ENCODE measurements around the gene ENKD1. TPM values are rescaled to one million over a fixed set of nuclear protein-coding genes. Genes with fewer than 3 reads are reported as not detected.

ENKD1 gene
- total and polyA plus RNA-seq, 2 of the 13 experiments (the other 11 are each of a cell fraction or from before 2014, with no cell fraction given), result 10.8 to 20.8 TPM

DNA sequence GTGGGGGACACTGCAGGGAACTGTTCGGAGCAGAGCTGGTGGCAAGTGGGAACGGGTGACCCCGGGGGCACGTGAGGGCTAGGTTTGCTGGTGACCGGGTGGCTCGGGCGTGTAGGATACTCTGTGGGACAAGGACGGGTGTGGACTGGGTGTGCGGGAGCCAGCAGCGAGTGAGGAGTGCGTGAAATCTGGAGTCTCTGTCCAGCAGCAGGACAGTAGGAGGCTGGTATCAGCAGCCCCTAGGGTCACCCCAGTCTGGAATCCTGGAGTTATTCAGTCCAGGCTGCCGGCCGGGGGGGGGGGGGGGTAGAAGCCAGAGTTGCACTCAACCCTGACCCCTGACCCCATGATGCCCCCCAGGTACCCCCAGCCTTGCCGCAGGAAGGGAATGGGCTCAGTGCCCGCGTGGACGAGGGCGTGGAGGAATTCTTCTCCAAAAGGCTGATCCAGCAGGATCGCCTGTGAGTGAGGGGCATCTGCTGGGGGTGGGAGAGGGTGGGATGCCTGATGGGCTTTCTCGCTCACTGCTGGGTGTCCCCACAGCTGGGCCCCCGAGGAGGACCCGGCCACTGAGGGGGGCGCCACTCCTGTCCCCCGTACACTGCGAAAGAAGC lies 12.7 kb downstream of the ENKD1 start:
- ATAC-seq (peak; percentile 39), FAIRE-seq (no peak), DNase-seq (ENCODE audit: low spot score) (no peak)
- peak overlapping the region; percentile 30; the same call in 1 of the 2 replicates for H3K9ac ChIP-seq (ENCODE audit: insufficient read depth, low read depth, low read length)
- ChIA-PET CTCF (ENCODE audit: low intra/inter-chr PET ratio, low total read pairs) (interaction anchor here (1.6 kb wide), 1 partner anchor 14 kb away, joined by 8 read pairs; no protein-coding TSS in a partner anchor), POLR2A (no interaction called here)
- intact Hi-C loops (cut with micrococcal nuclease; ENCODE audit: unreplicated experiment), result no loop called here
- no TSS peak for BruUV-seq (replicated peaks)
- WGBS (ENCODE audit: low lambda C conversion rate), result 23% methylated on average over 19 of the region's 25 CpGs
- H3K36me3 ChIP-seq (replicated peaks in 1 of 2; ENCODE audit: control insufficient read depth in 1 of 2, insufficient read depth in 2 of 2, low read length in 2 of 2), result peaks cover 5 to 10% of the 10 kb centered on the region in 2 experiments; a peak in 3 of 5 replicates
- peaks cover 3% of the 10 kb centered on the region for H3K79me2 ChIP-seq (ENCODE audit: insufficient read depth, low read length)
- H2AFZ ChIP-seq (ENCODE audit: low read length), result no peak overlapping the region
- TF ChIP-seq REST (IDR thresholded peaks at IDR 0.05; ENCODE audit: borderline replicate concordance in 1 of 2, low read depth in 1 of 2, low read length in 2 of 2), result peak; percentile 56 to 90
- TF ChIP-seq MZF1 (CRISPR knock-in tag; IDR thresholded peaks at IDR 0.05; ENCODE audit: borderline replicate concordance), result no peak
- no peak for TF ChIP-seq CEBPG (CRISPR knock-in tag; IDR thresholded peaks at IDR 0.05)
- no peak for TF ChIP-seq ZBTB3 (CRISPR knock-in tag; IDR thresholded peaks at IDR 0.05; ENCODE audit: borderline replicate concordance, low read depth)
- 0 out of 2 replicates have a peak, but pooled peaks have one; percentile 15 for TF ChIP-seq SAP130 (CRISPR knock-in tag; IDR thresholded peaks at IDR 0.05; ENCODE audit: low read depth)
- TF ChIP-seq ZNF382 (CRISPR knock-in tag; IDR thresholded peaks at IDR 0.05; ENCODE audit: borderline replicate concordance), result no peak
- TF ChIP-seq TGIF2 (CRISPR knock-in tag; IDR thresholded peaks at IDR 0.05), result no peak
- no peak for TF ChIP-seq MBNL3 (CRISPR knock-in tag; conservative IDR thresholded peaks at IDR 0.05)
- no peak for TF ChIP-seq ATF7-NPFF (CRISPR knock-in tag; IDR thresholded peaks at IDR 0.05; ENCODE audit: low read depth)
- TF ChIP-seq GATAD2A (CRISPR knock-in tag; IDR thresholded peaks at IDR 0.05), result no peak
- TF ChIP-seq, protein P1, sequence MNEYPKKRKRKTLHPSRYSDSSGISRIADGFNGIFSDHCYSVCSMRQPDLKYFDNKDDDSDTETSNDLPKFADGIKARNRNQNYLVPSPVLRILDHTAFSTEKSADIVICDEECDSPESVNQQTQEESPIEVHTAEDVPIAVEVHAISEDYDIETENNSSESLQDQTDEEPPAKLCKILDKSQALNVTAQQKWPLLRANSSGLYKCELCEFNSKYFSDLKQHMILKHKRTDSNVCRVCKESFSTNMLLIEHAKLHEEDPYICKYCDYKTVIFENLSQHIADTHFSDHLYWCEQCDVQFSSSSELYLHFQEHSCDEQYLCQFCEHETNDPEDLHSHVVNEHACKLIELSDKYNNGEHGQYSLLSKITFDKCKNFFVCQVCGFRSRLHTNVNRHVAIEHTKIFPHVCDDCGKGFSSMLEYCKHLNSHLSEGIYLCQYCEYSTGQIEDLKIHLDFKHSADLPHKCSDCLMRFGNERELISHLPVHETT (CRISPR knock-in tag; conservative IDR thresholded peaks at IDR 0.05), result no peak
- 0 out of 2 replicates have a peak, but pooled peaks have one; percentile 23 for TF ChIP-seq ZNF589 (CRISPR knock-in tag; conservative IDR thresholded peaks at IDR 0.05)
- no peaks in the 10 kb centered on the region for H3K9me3 ChIP-seq (ENCODE audit: low read length)
- in situ Hi-C loops (cut with HindIII; ENCODE audit: extremely low pct_ligation_motif_present, low pct_unique_long_range_greater_than_20kb), result no loop called here
- H3K4me1 ChIP-seq (ENCODE audit: insufficient read depth, low read length), result peaks cover 19% of the 10 kb centered on the region
- H3K4me2 ChIP-seq (ENCODE audit: low read depth, low read length), result peak overlapping the region; percentile 92
- peaks cover 0 to 49% of the 10 kb centered on the region in 2 experiments for H3K27me3 ChIP-seq (ENCODE audit: control insufficient read depth in 1 of 2, insufficient read depth in 2 of 2, low read length in 2 of 2)
- H3K27ac ChIP-seq (ENCODE audit: extremely low read length, insufficient read depth, low read length), result no peak overlapping the region
- H3K4me3 ChIP-seq (replicated peaks in 1 of 3; ENCODE audit: insufficient read depth in 1 of 3, low read depth in 2 of 3, low read length in 3 of 3), result peak overlapping the region; percentile 59 to 78 (median 76); a peak in 5 of 6 replicates
- peaks cover 12% of the 10 kb centered on the region for H4K20me1 ChIP-seq (ENCODE audit: insufficient read depth, low read length)

All from HepG2 (cell line).